GM21723 (cell line): Measurements from ENCODE around the gene TRAFD1.
A peak's percentile ranks its signal among the peaks of the same experiment; 100 is the strongest.
"Not testable (repeated sequence)": the region's sequence is repeated elsewhere in the genome, so short reads cannot be mapped to it uniquely, and the experiment has no call there.

ENCODE experiments used
- ATAC-seq: cut with Tn5 transposase; IDR thresholded peaks from one replicate; pipeline ENCODE4 v1.9.1; 2021; ENCODE audit warnings: mild to moderate bottlenecking, moderate library complexity; ENCODE audit not compliant: unreplicated experiment

TRAFD1 gene

GRCh38 chr12:112125250-112125999, at the start of gene TRAFD1:
Gene TRAFD1 (plus strand): TSS chr12:112125560. CDS start chr12:112130523, 4,963 bp downstream.
- ATAC-seq = peak; percentile 95

GRCh38 chr12:112087055-112087850, 38.1 kb upstream of the TRAFD1 start:
- no peak for ATAC-seq

GRCh38 chr12:112087851-112088250, 37.5 kb upstream of the TRAFD1 start:
- ATAC-seq = no peak

GRCh38 chr12:112091563-112091962, 33.8 kb upstream of the TRAFD1 start:
- no peak for ATAC-seq

- ATAC-seq = peak; percentile 92
Measured at GRCh38 chr12:112096070-112096469, 29.3 kb upstream of the TRAFD1 start.

GRCh38 chr12:112096667-112097066, 28.7 kb upstream of the TRAFD1 start:
- ATAC-seq = peak; percentile 25

- ATAC-seq = no peak
Measured at GRCh38 chr12:112097641-112098040, 27.7 kb upstream of the TRAFD1 start.

GRCh38 chr12:112100500-112100899, 24.9 kb upstream of the TRAFD1 start:
- ATAC-seq = not testable (repeated sequence)

GRCh38 chr12:112102127-112102526, 23.2 kb upstream of the TRAFD1 start:
- no peak for ATAC-seq

GRCh38 chr12:112102746-112103145, 22.6 kb upstream of the TRAFD1 start:
- ATAC-seq = not testable (repeated sequence)

- ATAC-seq = no peak
Measured at GRCh38 chr12:112103758-112104503, 21.4 kb upstream of the TRAFD1 start.

- ATAC-seq = no peak
Measured at GRCh38 chr12:112105891-112106290, 19.5 kb upstream of the TRAFD1 start.

- ATAC-seq = peak; percentile 6
Measured at GRCh38 chr12:112107306-112108201, 17.8 kb upstream of the TRAFD1 start.

GRCh38 chr12:112108202-112109079, 16.9 kb upstream of the TRAFD1 start, which contains the start of gene NAA25:
Gene NAA25 (minus strand): TSS chr12:112108783. CDS start chr12:112108773, 10 bp downstream.
- ATAC-seq = peak; percentile 60

GRCh38 chr12:112110787-112111662, 14.3 kb upstream of the TRAFD1 start:
- not testable (repeated sequence) for ATAC-seq

GRCh38 chr12:112111931-112112330, 13.4 kb upstream of the TRAFD1 start:
- ATAC-seq = no peak

- no peak for ATAC-seq
Measured at GRCh38 chr12:112112409-112113133, 12.8 kb upstream of the TRAFD1 start.
